HUES64 (cell line): ENCODE results near the gene RALGAPA2.
"Not testable (repeated sequence)": the region's sequence is repeated elsewhere in the genome, so short reads cannot be mapped to it uniquely, and the experiment has no call there.

Experiments
- H3K27ac ChIP-seq: 2 replicates; pipeline ENCODE4 v1.7.0; 2013; ENCODE audit warnings: low read depth, low read length, inconsistent platforms
- H3K27me3 ChIP-seq: 2 replicates; pipeline ENCODE4 v1.6.1; 2013; ENCODE audit warnings: mild to moderate bottlenecking, low read length; ENCODE audit not compliant: insufficient read depth
- H3K36me3 ChIP-seq: 2 replicates; pipeline ENCODE4 v1.6.1; 2013; ENCODE audit warnings: mild to moderate bottlenecking, low read length; ENCODE audit not compliant: insufficient read depth
- H3K4me1 ChIP-seq: 2 replicates; pipeline ENCODE4 v1.6.1; 2013; ENCODE audit warnings: mild to moderate bottlenecking, low read length, moderate library complexity; ENCODE audit not compliant: insufficient read depth
- H3K4me3 ChIP-seq: 2 replicates; pipeline ENCODE4 v1.5.1; 2013; ENCODE audit warnings: mild to moderate bottlenecking, low read length, moderate library complexity
- H3K9ac ChIP-seq: 2 replicates; pipeline ENCODE4 v1.6.1; 2013; ENCODE audit warnings: mild to moderate bottlenecking, low read depth, low read length
- H3K9me3 ChIP-seq: 2 replicates; pipeline ENCODE4 v1.6.1; 2013; ENCODE audit warnings: low read depth, low read length; ENCODE audit not compliant: insufficient read depth
- WGBS: fragments of 150-250, 120-280 bp; methylation state at CpG from one replicate; pipeline ENCODE4 v1.1.7; 2013; ENCODE audit warnings: missing lambda C conversion rate; 5-methylcytosine and 5-hydroxymethylcytosine counted together

The RALGAPA2 gene

DNA sequence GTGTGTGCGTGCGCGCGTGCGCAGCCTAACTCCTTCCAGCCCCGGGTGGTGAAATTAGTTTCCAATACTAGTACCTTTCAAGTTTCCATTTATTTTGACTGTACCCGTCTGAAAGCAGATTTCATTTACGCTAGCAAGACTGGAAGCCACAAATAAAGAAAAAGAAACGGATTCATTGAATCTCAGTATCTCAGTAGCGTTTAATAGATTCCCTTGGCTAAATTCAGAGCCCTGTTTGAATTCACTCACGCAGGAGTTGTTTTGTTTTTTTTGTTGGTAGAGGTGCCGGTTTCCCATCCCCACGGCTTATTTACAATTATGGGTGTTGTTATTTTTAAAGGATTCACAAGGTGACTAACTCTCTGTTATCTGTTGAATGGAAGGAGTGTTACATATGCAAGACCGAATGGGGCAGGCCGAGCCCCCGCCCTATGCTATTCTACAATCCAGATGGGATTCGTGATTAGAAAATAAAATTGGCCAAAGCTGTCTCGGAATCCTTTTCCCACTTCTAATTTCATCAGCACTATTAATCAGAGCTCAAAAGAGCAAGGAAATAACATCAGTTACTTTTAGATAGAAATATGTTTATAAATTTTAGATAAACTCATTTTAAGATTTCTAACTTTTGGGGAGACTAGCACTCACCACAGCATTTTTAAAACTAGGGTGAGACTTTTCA is 346.8 kb downstream of the RALGAPA2 start:
- H3K27ac ChIP-seq = no peak overlapping the region
- peaks cover 100% of the 10 kb centered on the region for H3K27me3 ChIP-seq
- peaks cover 25% of the 10 kb centered on the region for H3K4me1 ChIP-seq
- H3K9me3 ChIP-seq = no peaks in the 10 kb centered on the region
- H3K9ac ChIP-seq = no peak overlapping the region
- 4% methylated on average over 18 of the region's 18 CpGs for WGBS
- peak overlapping the region; percentile 48 for H3K4me3 ChIP-seq
- no peaks in the 10 kb centered on the region for H3K36me3 ChIP-seq

DNA sequence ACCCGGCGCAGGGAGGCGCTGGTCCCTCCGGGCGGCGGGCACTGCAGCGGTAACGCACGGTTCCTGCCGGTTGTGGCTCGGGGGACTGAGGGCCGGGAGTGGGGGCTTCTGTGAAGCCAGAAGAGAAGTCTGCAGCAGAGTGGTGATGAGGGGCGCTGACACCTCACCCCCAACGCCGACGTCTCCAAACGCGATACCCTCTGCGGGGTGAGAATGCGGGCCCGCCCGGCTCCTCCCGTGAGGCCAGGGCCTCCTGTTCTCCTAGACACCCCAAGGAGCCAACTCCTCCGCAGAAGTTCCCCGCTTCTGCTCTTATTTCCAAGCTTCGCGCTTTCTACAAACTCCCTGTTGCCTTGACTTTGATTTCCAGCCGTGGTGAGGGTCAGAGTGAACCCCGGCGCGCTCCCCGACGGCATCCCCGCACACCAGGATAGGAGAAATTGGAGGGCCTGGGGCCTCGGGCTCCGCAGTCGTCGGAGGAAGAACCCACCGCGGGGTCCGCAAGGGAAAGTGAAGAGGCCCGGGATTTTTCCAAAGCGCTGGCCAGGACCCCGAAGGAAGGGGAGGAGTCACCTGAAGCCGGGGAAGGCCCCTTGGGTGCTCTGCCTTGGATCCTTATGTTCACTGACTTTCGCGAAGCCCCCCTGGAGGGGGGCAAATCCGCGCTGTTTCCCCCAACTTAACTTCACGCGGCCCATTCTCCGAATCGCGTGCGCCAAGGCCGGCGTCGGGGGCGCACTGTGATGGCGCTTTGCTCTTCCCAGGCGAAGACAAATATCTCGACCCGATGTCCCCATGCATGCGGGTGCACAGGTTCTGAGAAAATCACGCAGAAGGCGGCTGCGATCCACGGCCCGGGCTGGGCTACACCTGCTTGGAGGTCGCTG is 347.6 kb downstream of the RALGAPA2 start:
- Histone ChIP-seq H3K27me3 (peaks cover 100% of the 10 kb centered on the region), H3K36me3 (no peaks in the 10 kb centered on the region), H3K27ac (no peak overlapping the region), H3K9ac (no peak overlapping the region), H3K4me1 (peaks cover 19% of the 10 kb centered on the region), H3K9me3 (no peaks in the 10 kb centered on the region), H3K4me3 (peak overlapping the region; percentile 48)
- WGBS = 1% methylated on average over 70 of the region's 70 CpGs

DNA sequence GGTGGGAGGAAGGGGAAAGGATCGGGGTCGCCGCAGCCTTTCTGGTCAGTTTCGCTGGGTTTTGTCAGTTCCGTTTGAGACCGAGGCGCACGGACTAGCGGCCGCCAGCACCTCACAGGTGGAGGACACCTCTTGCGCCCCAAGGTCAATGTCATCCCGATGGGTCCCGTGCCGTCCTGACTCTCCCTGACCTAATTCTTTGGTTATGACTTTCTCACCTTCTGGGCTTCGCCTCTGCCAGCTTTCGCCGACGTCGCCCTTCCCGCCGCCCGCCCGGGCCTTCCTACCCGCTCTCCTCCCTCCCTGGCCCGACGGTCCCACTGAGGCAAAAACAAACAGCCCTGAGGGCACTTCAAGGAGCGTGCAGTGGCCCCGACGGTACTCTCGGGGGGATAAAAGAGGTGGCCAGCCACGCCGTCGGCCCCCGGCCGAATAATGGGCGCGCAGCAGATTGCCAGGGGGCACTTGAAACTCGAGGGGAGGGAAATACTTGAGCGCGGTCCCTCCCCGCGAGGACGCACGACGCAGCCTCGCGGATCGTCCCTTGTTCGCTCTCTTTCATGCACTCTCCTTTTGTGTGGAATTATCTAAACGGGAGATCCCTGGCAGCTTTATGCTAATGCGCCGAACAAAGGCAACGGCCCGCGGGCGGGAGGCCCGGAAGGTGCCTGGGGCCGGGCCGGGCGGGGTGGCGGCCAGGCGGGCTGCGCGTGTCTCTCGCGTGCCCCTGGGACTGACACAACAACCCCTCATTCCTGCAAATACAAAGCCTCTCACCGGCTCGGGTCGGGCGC is 348.4 kb downstream of the RALGAPA2 start:
- no peak overlapping the region for H3K27ac ChIP-seq
- H3K9me3 ChIP-seq = no peaks in the 10 kb centered on the region
- under 1% methylated on average over 70 of the region's 70 CpGs for WGBS

DNA sequence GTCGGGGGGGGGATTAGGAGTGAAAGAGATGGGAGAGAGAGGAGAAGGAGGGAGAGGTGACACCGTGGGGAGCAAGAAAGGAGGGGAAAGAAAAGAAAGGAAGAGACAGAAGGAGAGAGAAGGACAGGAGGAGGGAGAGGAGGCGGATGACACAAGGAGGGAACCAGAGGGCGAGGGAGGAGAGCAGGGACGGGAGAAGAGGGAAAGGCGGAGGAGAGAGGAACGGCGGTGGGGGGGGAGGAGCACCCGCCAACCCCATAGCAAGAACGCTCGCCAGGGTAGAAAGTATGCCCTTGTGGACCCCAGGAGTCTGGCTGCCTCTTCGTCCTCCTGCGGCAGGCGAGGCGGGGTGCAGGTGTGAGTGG is 349.0 kb downstream of the RALGAPA2 start:
- 1% methylated on average over 15 of the region's 15 CpGs for WGBS
- Histone ChIP-seq H3K4me1 (peaks cover 19% of the 10 kb centered on the region), H3K27me3 (peaks cover 100% of the 10 kb centered on the region), H3K9me3 (no peaks in the 10 kb centered on the region), H3K36me3 (no peaks in the 10 kb centered on the region), H3K27ac (no peak overlapping the region), H3K9ac (0 out of 2 replicates have a peak overlapping the region, but pooled peaks have one; percentile 24), H3K4me3 (peak overlapping the region; percentile 48)

More for the DNA sequence above, 348.4 kb downstream of the RALGAPA2 start:
- H3K4me1 ChIP-seq = peaks cover 19% of the 10 kb centered on the region
- H3K9ac ChIP-seq = peak overlapping the region; percentile 24; the same call in 1 of the 2 replicates
- H3K27me3 ChIP-seq = peaks cover 100% of the 10 kb centered on the region
- H3K4me3 ChIP-seq = peak overlapping the region; percentile 48
- no peaks in the 10 kb centered on the region for H3K36me3 ChIP-seq

DNA sequence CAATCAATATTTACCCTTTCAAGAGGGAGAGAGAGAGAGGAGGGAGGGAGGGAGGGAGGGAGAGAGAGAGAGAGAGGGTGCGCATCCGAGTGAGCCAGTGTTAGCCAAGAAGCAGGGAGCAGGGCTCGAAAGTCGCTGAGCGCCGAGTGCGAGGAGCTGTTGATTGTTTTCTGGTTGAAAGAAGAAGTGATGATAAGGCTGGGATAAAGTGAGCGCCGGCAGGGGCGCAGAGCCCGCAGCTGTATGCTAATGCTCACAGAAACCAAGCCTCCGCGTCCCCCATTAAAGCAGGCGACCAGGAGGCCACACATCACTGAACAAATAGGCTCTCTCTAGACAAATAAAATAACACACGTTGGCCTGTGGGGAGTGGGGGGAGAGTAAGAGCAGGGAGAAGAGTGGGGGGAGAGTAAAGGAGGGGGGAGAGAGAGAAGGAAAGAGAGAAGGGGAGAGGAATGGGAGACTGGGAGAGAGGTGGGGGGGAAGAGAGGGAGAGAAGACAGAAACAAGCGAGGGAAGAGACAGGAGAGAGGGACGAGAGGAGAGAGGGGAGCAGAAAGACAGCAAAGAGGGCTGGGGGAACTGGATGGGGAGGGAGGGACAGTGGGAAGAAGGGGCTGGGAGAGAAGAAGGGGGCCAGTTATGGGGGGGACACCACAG is 349.5 kb downstream of the RALGAPA2 start:
- peaks cover 96% of the 10 kb centered on the region for H3K27me3 ChIP-seq
- H3K9me3 ChIP-seq = no peaks in the 10 kb centered on the region
- H3K4me3 ChIP-seq = peak overlapping the region; percentile 48
- no peaks in the 10 kb centered on the region for H3K36me3 ChIP-seq
- no peak overlapping the region for H3K9ac ChIP-seq
- H3K4me1 ChIP-seq = peaks cover 19% of the 10 kb centered on the region
- WGBS = 1% methylated on average over 16 of the region's 17 CpGs
- no peak overlapping the region for H3K27ac ChIP-seq

DNA sequence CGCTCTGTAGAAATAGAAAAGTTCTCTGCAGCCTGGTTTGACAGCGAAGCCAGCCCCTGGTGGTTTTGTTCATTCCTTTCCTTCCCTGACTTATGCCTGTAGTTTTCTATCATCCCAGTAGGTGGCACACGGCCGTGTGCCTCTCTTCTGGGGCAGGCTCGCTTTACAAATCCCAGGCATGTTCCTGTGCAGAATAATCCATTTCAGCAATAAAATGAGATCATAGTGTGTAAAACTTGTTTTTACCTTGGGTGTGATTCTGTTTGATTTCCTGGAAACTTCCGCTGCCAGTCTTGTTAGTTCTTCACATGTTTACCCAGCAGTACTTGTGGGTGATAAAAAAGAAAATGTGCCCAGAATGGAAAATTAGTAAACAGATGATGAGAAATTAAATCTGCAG is 352.0 kb downstream of the RALGAPA2 start:
- peaks cover 72% of the 10 kb centered on the region for H3K27me3 ChIP-seq

DNA sequence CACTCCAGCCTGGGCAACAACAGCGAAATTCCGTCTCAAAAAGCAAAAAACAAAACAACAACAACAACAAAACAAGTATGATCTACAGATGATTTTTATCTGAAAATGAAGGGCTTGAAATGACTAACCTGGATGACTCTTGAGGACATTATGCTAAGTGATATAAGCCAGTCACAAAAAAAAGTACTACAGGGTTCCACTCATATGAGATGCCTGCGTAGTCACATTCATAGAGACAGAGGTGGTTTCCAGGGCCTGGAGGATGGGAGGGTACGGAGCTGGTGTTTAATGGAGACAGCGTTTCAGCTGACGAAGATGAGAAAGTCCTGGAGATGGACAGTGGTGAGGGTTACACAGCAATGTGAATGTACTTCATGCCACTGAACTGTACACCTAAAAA is 352.8 kb downstream of the RALGAPA2 start:
- H3K27me3 ChIP-seq = peaks cover 63% of the 10 kb centered on the region
- H3K9ac ChIP-seq = no peak overlapping the region
- H3K4me3 ChIP-seq = no peak overlapping the region
- H3K9me3 ChIP-seq = 0 out of 2 replicates have a peak, but pooled peaks cover 2% of the 10 kb centered on the region
- 89% methylated on average over 5 of the region's 6 CpGs for WGBS
- no peak overlapping the region for H3K27ac ChIP-seq
- peaks cover 7% of the 10 kb centered on the region; the same call in 1 of the 2 replicates for H3K4me1 ChIP-seq
- H3K36me3 ChIP-seq = no peaks in the 10 kb centered on the region

More for the DNA sequence above, 352.0 kb downstream of the RALGAPA2 start:
- Histone ChIP-seq H3K9ac (no peak overlapping the region), H3K36me3 (no peaks in the 10 kb centered on the region), H3K4me3 (no peak overlapping the region), H3K4me1 (peaks cover 9% of the 10 kb centered on the region), H3K9me3 (0 out of 2 replicates have a peak, but pooled peaks cover under 1% of the 10 kb centered on the region), H3K27ac (no peak overlapping the region)
- WGBS = 7% methylated on average over 6 of the region's 6 CpGs

DNA sequence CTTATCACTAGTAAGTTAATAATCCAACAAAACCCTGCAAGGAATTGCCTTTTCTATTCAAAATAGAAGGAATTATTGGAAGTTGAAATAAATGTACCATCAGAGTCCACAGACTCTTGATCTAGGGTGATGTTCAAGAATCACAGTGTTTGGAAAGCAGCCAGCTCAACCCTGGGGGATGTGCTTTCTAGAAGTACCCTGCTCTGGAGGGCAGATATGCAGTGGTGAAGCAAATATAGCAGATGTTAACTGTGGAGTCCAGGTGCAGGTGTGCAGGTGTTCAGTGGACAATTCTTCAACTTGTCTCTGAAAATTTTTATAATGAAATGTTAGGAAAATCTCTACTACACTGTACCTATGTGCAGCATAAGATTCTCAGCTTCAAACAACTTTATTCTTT is 353.6 kb downstream of the RALGAPA2 start:
- Histone ChIP-seq H3K4me3 (no peak overlapping the region), H3K27me3 (peaks cover 55% of the 10 kb centered on the region), H3K36me3 (no peaks in the 10 kb centered on the region), H3K9me3 (0 out of 2 replicates have a peak, but pooled peaks cover 2% of the 10 kb centered on the region), H3K9ac (no peak overlapping the region), H3K27ac (no peak overlapping the region), H3K4me1 (peaks cover 7% of the 10 kb centered on the region; the same call in 1 of the 2 replicates)

DNA sequence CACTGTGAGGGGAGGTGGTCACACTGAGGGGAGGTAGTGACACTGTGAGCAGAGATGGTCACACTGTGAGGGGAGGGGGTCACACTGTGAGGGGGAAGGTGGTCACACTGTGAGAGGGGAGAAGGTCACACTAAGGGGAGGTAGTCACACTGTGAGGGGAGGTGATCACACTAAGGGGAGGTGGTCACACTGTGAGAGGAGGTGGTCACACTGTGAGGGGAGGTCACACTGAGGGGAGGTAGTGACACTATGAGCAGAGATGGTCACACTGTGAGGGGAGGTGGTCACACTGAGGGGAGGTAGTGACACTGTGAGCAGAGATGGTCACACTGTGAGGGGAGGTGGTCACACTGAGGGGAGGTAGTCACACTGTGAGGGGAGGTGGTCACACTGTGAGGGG is 356.9 kb downstream of the RALGAPA2 start:
- not testable (repeated sequence) for H3K4me3 ChIP-seq, H3K9me3 ChIP-seq, H3K36me3 ChIP-seq, H3K27ac ChIP-seq, H3K9ac ChIP-seq, H3K4me1 ChIP-seq
- H3K27me3 ChIP-seq = peaks cover 22% of the 10 kb centered on the region

DNA sequence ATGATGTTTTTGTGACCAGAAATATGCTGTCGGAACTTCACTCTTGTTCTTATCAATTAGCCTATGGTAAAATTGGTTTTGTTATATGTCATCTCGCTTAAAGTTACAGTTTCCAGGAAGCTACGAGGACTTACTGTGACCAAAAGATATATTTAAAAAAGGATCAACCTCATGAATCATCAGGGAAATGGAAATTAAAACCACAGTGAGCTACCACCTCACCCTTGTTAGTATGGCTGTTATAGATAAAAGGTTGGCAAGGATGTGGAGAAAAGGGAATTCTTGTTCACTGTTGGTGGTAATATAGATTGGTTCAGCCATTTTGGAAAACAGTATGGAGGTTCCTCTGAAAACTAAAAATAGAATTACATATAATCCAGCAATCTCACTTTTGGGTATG is 358.9 kb downstream of the RALGAPA2 start:
- Histone ChIP-seq H3K9me3 (0 out of 2 replicates have a peak, but pooled peaks cover 2% of the 10 kb centered on the region), H3K36me3 (no peaks in the 10 kb centered on the region), H3K27ac (no peak overlapping the region), H3K4me1 (no peaks in the 10 kb centered on the region), H3K4me3 (no peak overlapping the region), H3K27me3 (peaks cover 3% of the 10 kb centered on the region; the same call in 1 of the 2 replicates), H3K9ac (no peak overlapping the region)
- 93% methylated on average over 1 of the region's 3 CpGs for WGBS
